CD4-positive, alpha-beta T cell (primary cell): ENCODE measurements around the gene SCGB3A1. TPM values are rescaled to one million over a fixed set of nuclear protein-coding genes. Genes with fewer than 3 reads are reported as not detected.

Experiments used
- ATAC-seq: fragments of 200-7000 bp; cut with Tn5 transposase; one replicate; pipeline ENCODE4 v1.10.0; 2022; ENCODE audit warnings: mild to moderate bottlenecking; ENCODE audit not compliant: poor library complexity
- CTCF ChIA-PET: fragments of 350-600 bp; sonication (Branson Sonifier 250); formaldehyde crosslinking; loops from one replicate; lab custom pipeline; 2021; ENCODE audit warnings: antibody characterized with exemption, inconsistent platforms; lab: Charles Lee
- POLR2A ChIA-PET: fragments of 350-600 bp; sonication (Branson Sonifier 250); formaldehyde crosslinking; loops from one replicate; lab custom pipeline; 2021; ENCODE audit warnings: antibody characterized with exemption, inconsistent platforms; lab: Charles Lee
- DNase-seq, 14 experiments: peaks; one replicate each; pipeline ENCODE4 v3.0.0-alpha.2; 2013 to 2020; ENCODE audit warnings: mixed read lengths in 2 of 14
- H3K27ac ChIP-seq, 2 donors: one replicate each; pipeline versions ENCODE4 v1.5.1 to v1.7.0; 2013; ENCODE audit warnings: low read length in 2 of 2, low read depth in 1 of 2, mild to moderate bottlenecking in 1 of 2
- H3K27me3 ChIP-seq, 2 experiments: 1 replicate in 1 of 2; 2 replicates in 1 of 2; pipeline versions ENCODE4 v1.6.1 to v1.7.0; 2013; ENCODE audit warnings: low read length in 2 of 2, control low read depth in 1 of 2, mild to moderate bottlenecking in 1 of 2, moderate library complexity in 1 of 2; ENCODE audit not compliant: insufficient read depth in 2 of 2, control insufficient read depth in 1 of 2
- H3K36me3 ChIP-seq: one replicate; pipeline ENCODE4 v1.6.1; 2013; ENCODE audit warnings: low read length, control low read depth; ENCODE audit not compliant: insufficient read depth
- H3K4me1 ChIP-seq: one replicate; pipeline ENCODE4 v1.6.1; 2013; ENCODE audit warnings: low read length, control low read depth; ENCODE audit not compliant: insufficient read depth
- H3K4me3 ChIP-seq: one replicate; pipeline ENCODE4 v1.5.1; 2013; ENCODE audit warnings: mild to moderate bottlenecking, low read length, moderate library complexity
- H3K9me3 ChIP-seq, 2 experiments: 1 replicate in 1 of 2; 2 replicates in 1 of 2; pipeline versions ENCODE4 v1.6.1 to v1.7.0; 2013; ENCODE audit warnings: low read length in 2 of 2, mild to moderate bottlenecking in 2 of 2, control low read depth in 1 of 2, moderate library complexity in 1 of 2; ENCODE audit not compliant: control insufficient read depth in 1 of 2, insufficient read depth in 1 of 2
- H3K27ac Mint-ChIP-seq: one replicate; pipeline ENCODE4 v1.8.0; 2020; ENCODE audit warnings: mixed read lengths
- H3K27me3 Mint-ChIP-seq: one replicate; pipeline ENCODE4 v1.8.0; 2021; ENCODE audit warnings: mixed read lengths
- H3K36me3 Mint-ChIP-seq: one replicate; pipeline ENCODE4 v1.8.0; 2021; ENCODE audit warnings: low read depth, mixed read lengths
- H3K4me1 Mint-ChIP-seq: one replicate; pipeline ENCODE4 v1.8.0; 2021; ENCODE audit warnings: low read depth, mixed read lengths
- H3K4me3 Mint-ChIP-seq: one replicate; pipeline ENCODE4 v1.8.0; 2020; ENCODE audit warnings: mild to moderate bottlenecking, mixed read lengths
- H3K9me3 Mint-ChIP-seq: one replicate; pipeline ENCODE4 v1.8.0; 2020; ENCODE audit warnings: mixed read lengths
- CTCF ChIP-seq: fragments of 200-600 bp; IDR thresholded peaks from one replicate; pipeline ENCODE4 v1.8.0; 2022; ENCODE audit warnings: antibody characterized with exemption, mild to moderate bottlenecking
- intact Hi-C, 2 experiments: fragments of 100-400 bp; cut with DNase I in 1 of 2; cut with micrococcal nuclease in 1 of 2; formaldehyde crosslinking; loops; one replicate each; pipeline versions ENCODE4 v1.15.1 to v1.9.0; 2023 to 2025; cut with DNase I, micrococcal nuclease
- total RNA-seq, 174 experiments: library from RNA in 2 of 174; stranded (reverse) in 2 of 174; gene quantifications; one replicate each; pipeline ENCODE4 v1.2.3 and lab custom pipeline; 2021 to 2026

Gene SCGB3A1
- total RNA-seq, 2 experiments from 2014 or later: not detected

- H3K36me3 ChIP-seq: no peaks in the 10 kb centered on the region
- no peaks in the 10 kb centered on the region for H3K9me3 Mint-ChIP-seq
- ChIA-PET POLR2A (no interaction called here), CTCF (no interaction called here)
- ATAC-seq (no peak), DNase-seq (no peak)
- peaks cover 0 to 5% of the 10 kb centered on the region in 2 experiments for H3K27me3 ChIP-seq
- no peak overlapping the region for H3K27ac Mint-ChIP-seq
- H3K27ac ChIP-seq: no peak overlapping the region
- no peak overlapping the region for H3K4me3 ChIP-seq
- H3K4me1 Mint-ChIP-seq: no peaks in the 10 kb centered on the region
- H3K4me3 Mint-ChIP-seq: no peak overlapping the region
- no peaks in the 10 kb centered on the region for H3K9me3 ChIP-seq
- intact Hi-C loops: no loop called here
- peaks cover 6% of the 10 kb centered on the region for H3K27me3 Mint-ChIP-seq
- no peak for TF ChIP-seq CTCF
- no peaks in the 10 kb centered on the region for H3K4me1 ChIP-seq
- no peaks in the 10 kb centered on the region for H3K36me3 Mint-ChIP-seq
These were observed 7.0 kb upstream of the SCGB3A1 start for GRCh38 chr5:180598316-180598701.

DNA sequence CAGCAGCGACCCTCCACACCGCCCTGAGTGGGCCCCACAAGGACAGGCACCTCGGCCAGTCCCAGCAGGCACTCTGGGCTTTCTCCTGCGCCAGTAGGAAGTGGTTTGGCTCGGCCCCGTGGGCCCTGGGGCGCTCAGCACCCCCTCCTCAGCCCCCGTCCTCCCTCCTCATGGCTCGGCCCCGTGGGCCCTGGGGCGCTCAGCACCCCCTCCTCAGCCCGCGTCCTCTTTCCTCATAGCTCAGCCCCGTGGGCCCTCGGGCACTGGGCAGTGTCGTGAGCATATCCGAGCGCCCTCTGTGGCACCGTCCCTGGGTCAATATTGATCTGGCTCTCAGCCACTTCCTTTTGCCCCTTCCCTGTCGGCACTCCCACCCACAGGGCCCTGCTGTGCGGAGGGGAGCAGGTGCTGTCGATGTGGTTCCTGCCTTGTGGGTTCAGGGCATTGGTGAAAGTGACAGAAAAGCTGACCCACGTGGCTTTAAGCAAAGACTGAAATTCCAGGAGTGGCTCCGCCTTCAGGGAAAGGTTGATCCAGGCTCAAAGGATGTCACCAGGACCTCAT is 5.5 kb upstream of the SCGB3A1 start:
- peaks cover 6 to 8% of the 10 kb centered on the region in 2 experiments for H3K27me3 ChIP-seq
- H3K36me3 Mint-ChIP-seq: no peaks in the 10 kb centered on the region
- H3K9me3 ChIP-seq: no peaks in the 10 kb centered on the region
- POLR2A ChIA-PET: no interaction called here
- no peak overlapping the region for H3K4me3 Mint-ChIP-seq
- CTCF ChIA-PET: no interaction called here
- no peak overlapping the region for H3K27ac Mint-ChIP-seq
- H3K36me3 ChIP-seq: no peaks in the 10 kb centered on the region
- H3K4me1 ChIP-seq: no peaks in the 10 kb centered on the region
- ATAC-seq (no peak), DNase-seq (no peak)
- no peaks in the 10 kb centered on the region for H3K9me3 Mint-ChIP-seq
- TF ChIP-seq CTCF: no peak
- H3K27ac ChIP-seq: no peak overlapping the region
- peaks cover 4% of the 10 kb centered on the region for H3K4me1 Mint-ChIP-seq
- intact Hi-C loops: no loop called here
- H3K4me3 ChIP-seq: no peak overlapping the region
- peaks cover 21% of the 10 kb centered on the region for H3K27me3 Mint-ChIP-seq

DNA sequence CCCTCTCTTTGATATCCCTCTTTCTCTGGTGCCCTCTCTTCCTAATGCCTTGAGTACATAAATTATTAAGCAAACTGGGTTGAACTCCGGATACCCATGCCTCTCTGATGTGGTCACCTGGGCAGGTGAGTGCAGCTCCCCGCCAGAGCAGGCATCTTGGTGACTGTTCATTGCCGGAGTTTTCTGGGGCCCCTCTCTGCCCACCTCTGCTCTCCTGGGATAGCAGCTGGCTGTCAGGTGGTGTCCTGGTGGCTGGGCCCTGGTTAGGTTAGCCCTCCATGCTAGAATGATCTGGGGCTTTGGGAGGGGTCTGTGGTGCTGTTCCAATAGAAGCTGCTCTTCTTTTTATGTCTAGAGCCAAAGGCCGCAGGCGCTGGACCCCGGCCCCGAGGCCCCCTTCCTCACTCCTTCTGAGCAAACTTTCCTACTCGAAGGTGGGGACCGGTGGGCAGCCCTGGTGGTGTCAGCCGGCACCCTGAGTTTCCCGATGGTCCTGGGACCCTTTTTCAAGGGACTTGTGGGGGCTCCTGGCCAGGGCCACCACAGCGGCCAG is 4.9 kb upstream of the SCGB3A1 start:
- Mint-ChIP-seq H3K4me1 (peaks cover 4% of the 10 kb centered on the region), H3K9me3 (no peaks in the 10 kb centered on the region), H3K4me3 (no peak overlapping the region), H3K27ac (no peak overlapping the region), H3K36me3 (no peaks in the 10 kb centered on the region), H3K27me3 (peaks cover 21% of the 10 kb centered on the region)
- ChIA-PET CTCF (no interaction called here), POLR2A (no interaction called here)
- Histone ChIP-seq H3K9me3 (no peaks in the 10 kb centered on the region), H3K4me3 (no peak overlapping the region), H3K36me3 (no peaks in the 10 kb centered on the region), H3K4me1 (no peaks in the 10 kb centered on the region), H3K27ac (no peak overlapping the region), H3K27me3 (peaks cover 6 to 8% of the 10 kb centered on the region in 2 experiments)
- no peak for TF ChIP-seq CTCF
- no peak for DNase-seq
- intact Hi-C loops: no loop called here
- no peak for ATAC-seq
